ENCODE results near the gene FOXP1.

- TF ChIP-seq, protein P1, sequence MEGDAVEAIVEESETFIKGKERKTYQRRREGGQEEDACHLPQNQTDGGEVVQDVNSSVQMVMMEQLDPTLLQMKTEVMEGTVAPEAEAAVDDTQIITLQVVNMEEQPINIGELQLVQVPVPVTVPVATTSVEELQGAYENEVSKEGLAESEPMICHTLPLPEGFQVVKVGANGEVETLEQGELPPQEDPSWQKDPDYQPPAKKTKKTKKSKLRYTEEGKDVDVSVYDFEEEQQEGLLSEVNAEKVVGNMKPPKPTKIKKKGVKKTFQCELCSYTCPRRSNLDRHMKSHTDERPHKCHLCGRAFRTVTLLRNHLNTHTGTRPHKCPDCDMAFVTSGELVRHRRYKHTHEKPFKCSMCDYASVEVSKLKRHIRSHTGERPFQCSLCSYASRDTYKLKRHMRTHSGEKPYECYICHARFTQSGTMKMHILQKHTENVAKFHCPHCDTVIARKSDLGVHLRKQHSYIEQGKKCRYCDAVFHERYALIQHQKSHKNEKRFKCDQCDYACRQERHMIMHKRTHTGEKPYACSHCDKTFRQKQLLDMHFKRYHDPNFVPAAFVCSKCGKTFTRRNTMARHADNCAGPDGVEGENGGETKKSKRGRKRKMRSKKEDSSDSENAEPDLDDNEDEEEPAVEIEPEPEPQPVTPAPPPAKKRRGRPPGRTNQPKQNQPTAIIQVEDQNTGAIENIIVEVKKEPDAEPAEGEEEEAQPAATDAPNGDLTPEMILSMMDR (IDR thresholded peaks at IDR 0.05; ENCODE audit: poor library complexity, severe bottlenecking), result no peak
- TF ChIP-seq POLR2AphosphoS5 (IDR thresholded peaks at IDR 0.05) (no peak), RAD21 (conservative IDR thresholded peaks at IDR 0.05) (no peak), EP300 (conservative IDR thresholded peaks at IDR 0.05; ENCODE audit: poor library complexity, severe bottlenecking) (no peak), EZH2 (IDR thresholded peaks at IDR 0.05; ENCODE audit: borderline replicate concordance, insufficient read depth, low read length, poor library complexity, severe bottlenecking) (no peak), TAF1 (IDR thresholded peaks at IDR 0.05; ENCODE audit: low read depth) (no peak), SMC3 (conservative IDR thresholded peaks at IDR 0.05; ENCODE audit: poor library complexity) (no peak)
- TF ChIP-seq, protein P2, sequence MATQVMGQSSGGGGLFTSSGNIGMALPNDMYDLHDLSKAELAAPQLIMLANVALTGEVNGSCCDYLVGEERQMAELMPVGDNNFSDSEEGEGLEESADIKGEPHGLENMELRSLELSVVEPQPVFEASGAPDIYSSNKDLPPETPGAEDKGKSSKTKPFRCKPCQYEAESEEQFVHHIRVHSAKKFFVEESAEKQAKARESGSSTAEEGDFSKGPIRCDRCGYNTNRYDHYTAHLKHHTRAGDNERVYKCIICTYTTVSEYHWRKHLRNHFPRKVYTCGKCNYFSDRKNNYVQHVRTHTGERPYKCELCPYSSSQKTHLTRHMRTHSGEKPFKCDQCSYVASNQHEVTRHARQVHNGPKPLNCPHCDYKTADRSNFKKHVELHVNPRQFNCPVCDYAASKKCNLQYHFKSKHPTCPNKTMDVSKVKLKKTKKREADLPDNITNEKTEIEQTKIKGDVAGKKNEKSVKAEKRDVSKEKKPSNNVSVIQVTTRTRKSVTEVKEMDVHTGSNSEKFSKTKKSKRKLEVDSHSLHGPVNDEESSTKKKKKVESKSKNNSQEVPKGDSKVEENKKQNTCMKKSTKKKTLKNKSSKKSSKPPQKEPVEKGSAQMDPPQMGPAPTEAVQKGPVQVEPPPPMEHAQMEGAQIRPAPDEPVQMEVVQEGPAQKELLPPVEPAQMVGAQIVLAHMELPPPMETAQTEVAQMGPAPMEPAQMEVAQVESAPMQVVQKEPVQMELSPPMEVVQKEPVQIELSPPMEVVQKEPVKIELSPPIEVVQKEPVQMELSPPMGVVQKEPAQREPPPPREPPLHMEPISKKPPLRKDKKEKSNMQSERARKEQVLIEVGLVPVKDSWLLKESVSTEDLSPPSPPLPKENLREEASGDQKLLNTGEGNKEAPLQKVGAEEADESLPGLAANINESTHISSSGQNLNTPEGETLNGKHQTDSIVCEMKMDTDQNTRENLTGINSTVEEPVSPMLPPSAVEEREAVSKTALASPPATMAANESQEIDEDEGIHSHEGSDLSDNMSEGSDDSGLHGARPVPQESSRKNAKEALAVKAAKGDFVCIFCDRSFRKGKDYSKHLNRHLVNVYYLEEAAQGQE (IDR thresholded peaks at IDR 0.05; ENCODE audit: borderline replicate concordance), result no peak
Measured at GRCh38 chr3:71614426-71614825, 30.9 kb upstream of the FOXP1 start.
